ENCODE measurements around the gene RASGRF1.

The RASGRF1 gene

DNA sequence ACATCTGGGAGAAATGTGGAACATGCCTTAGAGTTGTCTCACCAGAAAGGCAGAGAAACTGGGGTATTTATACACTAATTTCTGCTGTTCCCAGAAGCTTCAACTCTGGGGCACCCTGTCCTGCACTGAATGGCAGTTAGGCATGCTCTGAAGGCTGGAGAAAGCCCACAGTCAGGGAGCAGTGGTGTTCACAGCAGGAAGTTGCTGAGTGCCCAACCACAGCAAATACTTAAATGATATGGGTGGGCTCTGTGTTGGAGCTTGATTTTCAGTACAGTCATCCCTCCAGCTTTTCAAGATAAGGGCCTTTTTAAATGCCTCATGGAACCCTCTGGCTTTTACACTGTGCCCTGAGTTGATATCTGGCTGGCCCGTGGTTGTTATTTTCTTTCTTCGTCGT lies 38.7 kb upstream of the RASGRF1 start:
- TF ChIP-seq, protein P1, sequence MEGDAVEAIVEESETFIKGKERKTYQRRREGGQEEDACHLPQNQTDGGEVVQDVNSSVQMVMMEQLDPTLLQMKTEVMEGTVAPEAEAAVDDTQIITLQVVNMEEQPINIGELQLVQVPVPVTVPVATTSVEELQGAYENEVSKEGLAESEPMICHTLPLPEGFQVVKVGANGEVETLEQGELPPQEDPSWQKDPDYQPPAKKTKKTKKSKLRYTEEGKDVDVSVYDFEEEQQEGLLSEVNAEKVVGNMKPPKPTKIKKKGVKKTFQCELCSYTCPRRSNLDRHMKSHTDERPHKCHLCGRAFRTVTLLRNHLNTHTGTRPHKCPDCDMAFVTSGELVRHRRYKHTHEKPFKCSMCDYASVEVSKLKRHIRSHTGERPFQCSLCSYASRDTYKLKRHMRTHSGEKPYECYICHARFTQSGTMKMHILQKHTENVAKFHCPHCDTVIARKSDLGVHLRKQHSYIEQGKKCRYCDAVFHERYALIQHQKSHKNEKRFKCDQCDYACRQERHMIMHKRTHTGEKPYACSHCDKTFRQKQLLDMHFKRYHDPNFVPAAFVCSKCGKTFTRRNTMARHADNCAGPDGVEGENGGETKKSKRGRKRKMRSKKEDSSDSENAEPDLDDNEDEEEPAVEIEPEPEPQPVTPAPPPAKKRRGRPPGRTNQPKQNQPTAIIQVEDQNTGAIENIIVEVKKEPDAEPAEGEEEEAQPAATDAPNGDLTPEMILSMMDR (IDR thresholded peaks at IDR 0.05), result no peak

DNA sequence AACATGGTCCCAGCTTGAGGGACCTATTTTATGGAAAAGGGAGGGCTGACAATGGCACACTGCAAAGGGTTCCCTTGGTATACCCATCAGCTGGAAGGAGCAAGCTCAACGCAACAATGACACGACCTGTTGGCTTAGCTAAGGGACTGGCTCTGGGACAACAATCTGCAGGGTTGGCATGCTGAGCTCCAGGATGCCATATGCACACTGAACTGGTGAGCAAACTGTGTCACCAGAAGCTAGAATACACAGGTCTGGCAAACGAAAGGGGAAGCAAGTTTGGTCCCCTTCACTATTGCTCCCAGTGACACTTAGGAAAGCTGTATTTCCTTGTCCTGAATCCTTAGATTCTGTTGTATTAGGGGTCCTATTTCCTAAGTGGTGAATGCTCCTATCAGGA lies 38.0 kb upstream of the RASGRF1 start:
- TF ChIP-seq, protein P1 (IDR thresholded peaks at IDR 0.05), result no peak

DNA sequence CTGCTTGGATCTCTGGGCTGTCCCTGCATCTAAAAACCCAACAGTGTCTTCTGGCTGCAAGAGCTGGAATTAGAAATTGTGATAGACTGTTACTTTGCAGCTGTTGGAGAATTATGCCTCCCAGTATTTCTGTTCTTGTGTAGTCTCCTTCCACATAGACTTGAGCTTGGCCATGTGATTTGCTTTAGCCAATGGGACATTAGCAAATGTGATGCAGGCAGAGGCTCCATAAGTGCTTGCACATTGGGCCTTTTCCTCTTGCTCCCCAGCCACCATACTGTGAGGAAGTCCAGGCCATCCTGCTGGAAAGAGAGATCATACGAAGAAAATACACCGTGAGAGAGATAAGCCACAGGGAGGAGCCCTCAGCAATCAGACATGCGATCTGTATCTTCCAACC lies 33.8 kb upstream of the RASGRF1 start:
- TF ChIP-seq, protein P1 (IDR thresholded peaks at IDR 0.05), result no peak

DNA sequence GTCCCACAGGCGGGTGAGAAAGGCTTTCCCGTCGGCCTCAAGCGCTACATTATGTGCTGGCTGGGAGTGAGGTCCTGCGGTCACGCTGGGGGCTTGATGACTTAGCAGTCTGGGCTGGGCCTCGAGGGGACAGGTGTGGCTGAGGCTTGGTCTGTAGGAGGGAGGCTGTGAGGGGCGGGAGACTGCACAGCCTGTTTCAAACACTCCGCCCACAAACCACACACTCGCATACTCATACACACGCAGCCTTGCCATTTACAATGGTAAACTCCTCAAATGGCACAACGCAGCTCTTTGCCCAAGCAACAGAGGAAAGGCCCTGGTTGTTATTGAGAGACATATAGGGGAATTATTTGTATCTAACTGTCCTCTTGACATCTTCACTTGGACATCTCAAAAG lies 32.4 kb upstream of the RASGRF1 start:
- TF ChIP-seq, protein P1 (IDR thresholded peaks at IDR 0.05), result no peak

DNA sequence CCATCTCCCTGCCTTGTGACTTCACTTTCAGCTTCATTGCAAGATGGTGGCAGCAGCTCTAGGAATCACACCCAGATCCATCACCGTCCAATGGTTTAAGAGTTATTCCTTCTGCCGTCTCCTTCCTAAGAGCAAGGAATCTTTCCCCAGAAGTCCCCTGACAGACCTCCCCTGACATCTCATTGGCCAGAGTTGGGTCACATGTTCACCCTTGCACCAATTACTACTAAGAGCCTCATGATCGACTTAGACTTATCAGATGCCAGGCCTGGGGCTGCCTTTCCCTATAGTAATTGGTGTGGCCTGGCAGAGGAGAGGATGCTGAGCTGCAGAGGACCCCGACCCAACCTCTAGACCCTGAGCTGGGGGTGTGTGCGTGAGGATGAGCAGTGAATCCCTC lies 31.8 kb upstream of the RASGRF1 start:
- TF ChIP-seq, protein P1 (IDR thresholded peaks at IDR 0.05), result no peak

DNA sequence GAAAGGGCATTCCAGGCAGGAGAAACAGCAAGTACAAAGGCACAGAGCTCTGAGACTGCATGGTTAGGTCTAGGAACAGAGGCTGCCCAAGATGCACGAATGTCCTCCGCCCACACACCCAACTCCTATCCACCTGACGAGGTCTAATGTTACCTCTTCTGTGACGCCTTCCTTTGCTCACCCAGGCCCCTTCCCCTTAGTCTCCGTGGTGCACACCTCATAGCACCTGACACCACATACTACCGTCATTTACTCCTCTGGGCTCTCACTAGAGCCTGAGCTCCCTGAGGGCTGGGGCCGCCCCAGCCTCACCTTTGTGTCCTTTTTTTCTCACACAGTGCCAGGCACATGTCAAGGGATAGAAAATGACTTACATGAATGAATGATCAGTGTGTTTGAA lies 31.0 kb upstream of the RASGRF1 start:
- TF ChIP-seq, protein P1 (IDR thresholded peaks at IDR 0.05), result no peak

DNA sequence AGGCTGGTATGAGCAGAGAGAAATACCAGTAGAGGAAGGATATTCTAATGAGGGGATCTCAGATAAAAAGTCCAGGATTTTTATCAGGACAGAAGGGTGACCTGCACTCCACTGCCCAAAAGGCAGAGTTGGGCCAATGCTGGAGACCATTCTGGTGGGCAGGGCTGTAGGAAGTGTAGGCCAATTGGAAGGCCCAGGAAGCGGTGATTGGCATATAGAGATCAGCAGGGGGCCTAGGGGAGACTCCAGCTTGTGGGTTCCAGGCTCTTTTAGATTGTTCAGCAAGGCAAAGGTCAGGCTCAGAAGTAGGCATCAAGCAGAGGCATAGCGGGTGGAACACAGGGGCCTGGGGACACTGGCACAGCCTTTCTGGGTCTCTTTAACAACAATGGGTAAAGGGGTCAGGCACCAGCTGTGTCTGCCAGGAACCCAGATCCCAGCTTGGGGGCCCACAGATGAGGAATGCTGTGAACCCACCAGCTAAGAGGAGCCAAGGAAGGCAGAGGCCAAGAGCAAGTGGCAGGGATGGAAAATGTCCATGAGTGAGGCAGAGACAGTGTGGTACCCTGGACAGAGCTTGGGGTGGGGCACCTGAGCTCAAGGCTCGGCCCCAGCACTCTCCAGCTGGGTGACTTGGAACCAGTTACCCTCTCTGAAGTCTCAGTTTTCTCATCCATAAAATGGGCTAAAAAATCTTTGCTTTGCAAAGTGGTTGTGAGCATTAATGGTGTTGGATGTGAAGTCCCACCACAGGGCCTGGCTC lies 27.0 kb upstream of the RASGRF1 start:
- TF ChIP-seq, protein P1 (IDR thresholded peaks at IDR 0.05), result no peak

DNA sequence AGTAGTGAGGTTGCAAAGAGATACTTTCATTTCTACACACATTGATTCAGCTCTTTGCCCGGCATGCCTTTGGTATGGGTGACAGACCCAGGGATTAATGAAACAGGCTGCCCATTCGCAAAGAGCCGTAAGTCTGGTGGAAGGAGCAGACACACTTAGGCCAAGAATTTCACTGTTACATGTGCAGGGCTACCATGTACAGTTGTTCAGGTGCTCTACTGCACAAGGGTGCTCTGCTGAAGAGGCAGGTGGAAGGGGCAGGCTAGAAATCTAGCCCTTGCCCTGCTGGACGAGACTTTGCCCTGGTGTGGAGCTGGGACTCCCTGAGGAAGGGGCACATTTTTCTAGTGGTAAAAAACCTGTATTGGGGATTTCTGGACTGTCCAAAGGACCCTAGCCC lies 26.2 kb upstream of the RASGRF1 start:
- TF ChIP-seq, protein P1 (IDR thresholded peaks at IDR 0.05), result no peak

Measured in LNCAP (cell line).